H1 (cell line): ENCODE results near the gene ZNF385B.

Source experiments
- CHD2 ChIP-seq: IDR thresholded peaks from 2 replicates; pipeline ENCODE4 v1.6.1; 2012; ENCODE audit warnings: low read length, improper control_type of control experiment
- CTCF ChIP-seq, 3 experiments: IDR thresholded peaks; 1 replicate in 2 of 3; 2 replicates in 1 of 3; pipeline versions ENCODE4 v1.5.1 to v1.6.1; 2011; ENCODE audit warnings: low read length in 3 of 3, mild to moderate bottlenecking in 3 of 3, inconsistent platforms in 2 of 3, low read depth in 1 of 3, moderate library complexity in 1 of 3; ENCODE audit not compliant: insufficient read depth in 1 of 3; ENCODE audit errors: control extremely low read depth in 1 of 3
- EZH2 ChIP-seq: fragments of 200-600 bp; sonication (generic); IDR thresholded peaks from 2 replicates; pipeline ENCODE4 v1.7.1; 2012; ENCODE audit warnings: low read depth, mild to moderate bottlenecking, moderate library complexity, low read length, inconsistent platforms; ENCODE audit not compliant: severe bottlenecking
- GABPA ChIP-seq: IDR thresholded peaks from 2 replicates; pipeline ENCODE4 v1.6.1; 2011; ENCODE audit warnings: mild to moderate bottlenecking, low read length, moderate library complexity, borderline replicate concordance; ENCODE audit not compliant: insufficient read depth
- KDM5A ChIP-seq: fragments of 200-600 bp; IDR thresholded peaks from 2 replicates; pipeline ENCODE4 v1.7.1; 2012; ENCODE audit warnings: mild to moderate bottlenecking, low read length, inconsistent platforms, mixed read lengths
- MAX ChIP-seq: IDR thresholded peaks from 2 replicates; pipeline ENCODE4 v1.6.1; 2012; ENCODE audit warnings: inconsistent platforms
- POLR2A ChIP-seq, 2 experiments: IDR thresholded peaks; 1 replicate in 1 of 2; 2 replicates in 1 of 2; pipeline ENCODE4 v1.6.1; 2011; ENCODE audit warnings: low read depth in 2 of 2, low read length in 2 of 2, mild to moderate bottlenecking in 2 of 2; ENCODE audit errors: control extremely low read depth in 1 of 2
- SIX5 ChIP-seq: IDR thresholded peaks from 2 replicates; pipeline ENCODE4 v1.6.1; 2011; ENCODE audit warnings: mild to moderate bottlenecking, low read depth, low read length
- TBP ChIP-seq: IDR thresholded peaks from 2 replicates; pipeline ENCODE4 v1.6.1; 2011; ENCODE audit warnings: low read depth, low read length, improper control_type of control experiment

DNA sequence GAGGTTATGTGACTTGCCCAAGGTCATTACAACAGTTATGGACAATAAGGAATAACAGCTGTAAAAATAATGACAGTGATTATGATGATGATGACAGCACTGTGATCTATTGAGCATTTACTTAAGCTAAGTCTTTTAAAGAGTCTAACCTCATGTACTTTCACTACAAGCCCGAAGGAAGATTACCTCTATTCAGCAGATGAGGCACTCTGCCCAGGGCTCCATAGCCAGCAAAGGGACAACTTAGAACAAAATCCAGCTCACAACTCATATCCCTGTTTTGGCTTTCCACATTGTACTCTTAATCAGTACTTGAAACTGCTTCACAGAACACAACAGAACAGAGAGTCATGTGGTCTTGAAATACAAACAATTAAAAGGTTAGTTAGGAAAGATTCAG lies 290.2 kb downstream of the ZNF385B start:
- TF ChIP-seq GABPA = no peak
- no peak for TF ChIP-seq CTCF (IDR thresholded peaks at IDR 0.05; ENCODE audit: control extremely low read depth in 1 of 3, insufficient read depth in 1 of 3, low read depth in 1 of 3, low read length in 3 of 3)
- TF ChIP-seq KDM5A = no peak
- no peak for TF ChIP-seq MAX
- no peak for TF ChIP-seq SIX5
- no peak for TF ChIP-seq CHD2
- no peak for TF ChIP-seq TBP
- no peak for TF ChIP-seq EZH2
- no peak for TF ChIP-seq POLR2A (IDR thresholded peaks at IDR 0.05; ENCODE audit: control extremely low read depth in 1 of 2, low read depth in 2 of 2, low read length in 2 of 2)
